Vagina (tissue), 2 donors: ENCODE data around the gene TUBGCP2.

Experiments used
- POLR2A ChIP-seq, 2 donors: fragments of 450-650 bp; IDR thresholded peaks; one replicate each; pipeline ENCODE4 v1.6.1; 2017; ENCODE audit warnings: antibody characterized with exemption in 2 of 2, mild to moderate bottlenecking in 2 of 2, moderate library complexity in 2 of 2
- POLR2AphosphoS5 ChIP-seq, 2 donors: sonication (generic); formaldehyde crosslinking; IDR thresholded peaks; one replicate each; pipeline ENCODE4 v1.9.0; 2017; ENCODE audit warnings: antibody characterized with exemption in 2 of 2, mild to moderate bottlenecking in 2 of 2, low read depth in 1 of 2; ENCODE audit not compliant: insufficient read depth in 1 of 2
- TF ChIP-seq, protein P1 (sequence below), 3 experiments: fragments of 450-650 bp in 2 of 3; fragments of 200-600 bp in 1 of 3; sonication (generic) in 1 of 3; IDR thresholded peaks; one replicate each; pipeline ENCODE4 v1.5.1; 2017 to 2019; ENCODE audit warnings: antibody characterized with exemption in 3 of 3, mild to moderate bottlenecking in 2 of 3, moderate library complexity in 2 of 3

DNA sequence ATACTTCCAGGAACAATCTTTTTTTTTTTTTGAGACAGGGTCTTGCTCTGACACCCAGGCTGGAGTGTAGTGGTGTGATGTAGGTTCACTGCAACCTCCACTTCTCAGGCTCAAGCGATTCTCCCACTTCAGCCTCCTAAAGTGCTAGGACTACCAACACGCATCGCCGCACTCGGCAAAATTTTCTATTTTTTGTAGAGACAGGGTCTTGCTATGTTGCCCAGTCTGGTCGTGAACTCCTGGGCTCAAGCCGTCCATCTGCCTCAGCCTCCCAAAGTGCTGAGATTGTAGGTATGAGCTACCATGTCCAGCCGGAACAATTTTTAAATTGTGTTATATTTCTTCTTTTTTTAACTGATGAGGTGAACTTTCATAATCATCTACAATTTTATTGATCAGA is 2.1 kb upstream of the TUBGCP2 start:
- TF ChIP-seq, protein P1, sequence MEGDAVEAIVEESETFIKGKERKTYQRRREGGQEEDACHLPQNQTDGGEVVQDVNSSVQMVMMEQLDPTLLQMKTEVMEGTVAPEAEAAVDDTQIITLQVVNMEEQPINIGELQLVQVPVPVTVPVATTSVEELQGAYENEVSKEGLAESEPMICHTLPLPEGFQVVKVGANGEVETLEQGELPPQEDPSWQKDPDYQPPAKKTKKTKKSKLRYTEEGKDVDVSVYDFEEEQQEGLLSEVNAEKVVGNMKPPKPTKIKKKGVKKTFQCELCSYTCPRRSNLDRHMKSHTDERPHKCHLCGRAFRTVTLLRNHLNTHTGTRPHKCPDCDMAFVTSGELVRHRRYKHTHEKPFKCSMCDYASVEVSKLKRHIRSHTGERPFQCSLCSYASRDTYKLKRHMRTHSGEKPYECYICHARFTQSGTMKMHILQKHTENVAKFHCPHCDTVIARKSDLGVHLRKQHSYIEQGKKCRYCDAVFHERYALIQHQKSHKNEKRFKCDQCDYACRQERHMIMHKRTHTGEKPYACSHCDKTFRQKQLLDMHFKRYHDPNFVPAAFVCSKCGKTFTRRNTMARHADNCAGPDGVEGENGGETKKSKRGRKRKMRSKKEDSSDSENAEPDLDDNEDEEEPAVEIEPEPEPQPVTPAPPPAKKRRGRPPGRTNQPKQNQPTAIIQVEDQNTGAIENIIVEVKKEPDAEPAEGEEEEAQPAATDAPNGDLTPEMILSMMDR (IDR thresholded peaks at IDR 0.05): no peak
- TF ChIP-seq POLR2A (IDR thresholded peaks at IDR 0.05) (no peak), POLR2AphosphoS5 (IDR thresholded peaks at IDR 0.05; ENCODE audit: insufficient read depth in 1 of 2, low read depth in 1 of 2) (no peak)
